ENCODE data around the gene TMEM120B. TPM values are rescaled to one million over a fixed set of nuclear protein-coding genes. Genes with fewer than 3 reads are reported as not detected.
"Not testable (repeated sequence)": the region's sequence is repeated elsewhere in the genome, so short reads cannot be mapped to it uniquely, and the experiment has no call there.

The TMEM120B gene
- polyA plus RNA-seq (2013, experiment 1 of 2), result 11.1 TPM
- polyA plus RNA-seq (2013, experiment 2 of 2), result 11.1 TPM

DNA sequence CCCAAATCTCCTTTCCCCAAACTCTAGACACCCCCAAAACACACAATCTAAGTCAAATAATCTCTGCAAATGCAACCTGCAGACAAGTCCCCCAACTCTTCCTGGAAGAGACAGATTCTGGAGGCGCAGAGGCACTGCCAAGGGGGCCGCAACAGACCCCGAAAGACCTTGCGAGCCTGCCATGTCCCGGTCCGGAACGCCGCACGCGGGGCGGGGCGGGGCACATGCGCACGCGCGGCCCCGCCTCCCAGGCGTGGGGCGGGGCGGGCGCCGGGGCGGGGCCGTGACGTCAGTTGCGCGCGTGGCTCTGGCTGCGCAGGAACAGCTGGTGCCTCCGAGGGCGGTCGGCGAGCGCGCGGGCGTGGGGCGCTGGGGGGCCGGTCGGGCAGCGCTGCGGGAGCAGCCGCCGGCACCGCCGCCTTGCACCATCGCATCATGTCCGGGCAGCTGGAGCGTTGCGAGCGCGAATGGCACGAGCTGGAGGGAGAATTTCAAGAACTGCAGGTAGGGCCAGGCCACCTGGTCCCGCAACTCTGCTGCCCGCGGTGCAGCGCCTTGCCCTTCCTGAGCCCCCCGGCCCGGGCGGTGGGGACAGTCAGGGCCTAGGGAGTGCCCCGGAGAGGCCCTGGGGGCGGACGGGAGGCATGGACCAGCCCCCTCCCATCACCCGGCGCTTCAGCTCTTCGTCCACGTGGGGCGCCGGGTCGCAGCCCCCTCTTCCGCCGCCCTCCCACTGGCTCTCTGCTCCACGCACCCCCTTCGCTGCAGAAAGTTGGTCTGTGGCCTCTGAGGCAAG is at the start of gene TMEM120B:
Gene TMEM120B, plus strand, starts transcription at position 292 of the 796 bp plus-strand sequence. Its CDS starts 144 bp downstream, at position 436.
- H3K9me3 ChIP-seq (replicated peaks in 1 of 2; ENCODE audit: control insufficient read depth in 2 of 2, insufficient read depth in 1 of 2, low read depth in 1 of 2, low read length in 2 of 2), result peaks cover 0 to 2% of the 10 kb centered on the region in 2 donors
- peak within 1 kb of the TSS; percentile 100 for H2AFZ ChIP-seq (ENCODE audit: low read length)
- no peak within 1 kb of the TSS for H3K27ac ChIP-seq (replicated peaks; ENCODE audit: low read length)
- no CpG with 5 or more reads among the region's 74 CpGs for WGBS, 2 donors (ENCODE audit: extremely low coverage in 2 of 2, insufficient read length in 2 of 2, insufficient replicate concordance in 1 of 2)
- peak within 1 kb of the TSS; percentile 90 for H3K9ac ChIP-seq (ENCODE audit: low read depth, low read length, poor library complexity)
- peaks cover 17 to 26% of the 10 kb centered on the region in 2 donors for H3K4me1 ChIP-seq (ENCODE audit: control insufficient read depth in 2 of 2, insufficient read depth in 1 of 2, low read depth in 1 of 2, low read length in 2 of 2)
- peak within 1 kb of the TSS; percentile 98 to 99 for H3K4me3 ChIP-seq (ENCODE audit: low read length in 2 of 2)
- H2BK12ac ChIP-seq (ENCODE audit: low read length), result no peak within 1 kb of the TSS
- H4K8ac ChIP-seq (ENCODE audit: low read depth, low read length), result no peak within 1 kb of the TSS
- H2BK5ac ChIP-seq (ENCODE audit: low read length), result peak within 1 kb of the TSS; percentile 53
- H2BK15ac ChIP-seq (ENCODE audit: low read length), result peak within 1 kb of the TSS; percentile 72
- DNase-seq (ENCODE audit: low spot score), result peak; percentile 77
- H3K27me3 ChIP-seq (ENCODE audit: control insufficient read depth in 3 of 3, insufficient read depth in 3 of 3, low read depth in 1 of 3, low read length in 3 of 3), result no peaks in the 10 kb centered on the region
- no peaks in the 10 kb centered on the region for H3K36me3 ChIP-seq (replicated peaks in 1 of 2; ENCODE audit: control insufficient read depth in 2 of 2, insufficient read depth in 2 of 2, low read length in 2 of 2)
- peak within 1 kb of the TSS; percentile 19 for H2AK5ac ChIP-seq (ENCODE audit: low read depth, low read length)
- H3K14ac ChIP-seq (ENCODE audit: low read length), result peak within 1 kb of the TSS; percentile 67
- H3K79me1 ChIP-seq (ENCODE audit: low read depth, low read length), result peaks cover 3% of the 10 kb centered on the region
- H4K91ac ChIP-seq (ENCODE audit: low read depth, low read length, poor library complexity), result no peak within 1 kb of the TSS
- H3K4ac ChIP-seq (ENCODE audit: low read length), result peak within 1 kb of the TSS; percentile 31
- peak within 1 kb of the TSS; percentile 96 for H3K23ac ChIP-seq (ENCODE audit: low read depth, low read length, poor library complexity)
- H3K18ac ChIP-seq (ENCODE audit: low read length), result peak within 1 kb of the TSS; percentile 90
- peak within 1 kb of the TSS; percentile 100 for H3K4me2 ChIP-seq (ENCODE audit: insufficient read depth, low read length, poor library complexity, severe bottlenecking)
- H2BK120ac ChIP-seq (ENCODE audit: low read depth, low read length), result no peak within 1 kb of the TSS

DNA sequence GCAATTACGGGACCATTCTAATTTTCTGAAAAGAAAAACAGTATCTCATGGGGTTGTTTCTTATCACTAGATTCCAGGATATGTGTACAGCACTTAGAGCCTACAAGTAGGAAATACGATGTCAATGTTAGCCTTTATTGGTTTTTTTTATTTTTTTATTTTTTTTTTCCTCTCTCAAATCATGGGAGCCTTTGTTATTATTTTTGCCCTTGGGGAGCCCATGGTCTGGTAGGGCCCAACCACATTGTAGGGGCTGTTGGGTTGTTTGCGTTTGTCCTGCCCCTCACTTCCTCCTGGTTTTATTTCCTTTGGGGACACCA is 49.0 kb upstream of the TMEM120B start:
- Histone ChIP-seq H2AK5ac (ENCODE audit: low read depth, low read length) (no peak overlapping the region), H3K4me2 (ENCODE audit: insufficient read depth, low read length, poor library complexity, severe bottlenecking) (no peak overlapping the region), H2BK120ac (ENCODE audit: low read depth, low read length) (no peak overlapping the region), H3K27me3 (ENCODE audit: control insufficient read depth in 3 of 3, insufficient read depth in 3 of 3, low read depth in 1 of 3, low read length in 3 of 3) (no peaks in the 10 kb centered on the region), H2BK12ac (ENCODE audit: low read length) (no peak overlapping the region), H3K4me3 (ENCODE audit: low read length in 2 of 2) (no peak overlapping the region), H3K79me1 (ENCODE audit: low read depth, low read length) (peaks cover 3% of the 10 kb centered on the region), H3K36me3 (replicated peaks in 1 of 2; ENCODE audit: control insufficient read depth in 2 of 2, insufficient read depth in 2 of 2, low read length in 2 of 2) (no peaks in the 10 kb centered on the region), H2BK15ac (ENCODE audit: low read length) (no peak overlapping the region), H3K4ac (ENCODE audit: low read length) (no peak overlapping the region), H4K8ac (ENCODE audit: low read depth, low read length) (no peak overlapping the region), H3K9ac (ENCODE audit: low read depth, low read length, poor library complexity) (no peak overlapping the region), H3K14ac (ENCODE audit: low read length) (no peak overlapping the region), H3K4me1 (ENCODE audit: control insufficient read depth in 2 of 2, insufficient read depth in 1 of 2, low read depth in 1 of 2, low read length in 2 of 2) (peaks cover 8% of the 10 kb centered on the region in 2 donors), H3K27ac (replicated peaks; ENCODE audit: low read length) (no peak overlapping the region), H3K18ac (ENCODE audit: low read length) (no peak overlapping the region), H2AFZ (ENCODE audit: low read length) (peak overlapping the region; percentile 77), H3K9me3 (replicated peaks in 1 of 2; ENCODE audit: control insufficient read depth in 2 of 2, insufficient read depth in 1 of 2, low read depth in 1 of 2, low read length in 2 of 2) (no peaks in the 10 kb centered on the region), H3K23ac (ENCODE audit: low read depth, low read length, poor library complexity) (no peak overlapping the region), H2BK5ac (ENCODE audit: low read length) (no peak overlapping the region), H4K91ac (ENCODE audit: low read depth, low read length, poor library complexity) (no peak overlapping the region)
- DNase-seq (ENCODE audit: low spot score), result no peak
- WGBS, 2 donors (ENCODE audit: extremely low coverage in 2 of 2, insufficient read length in 2 of 2, insufficient replicate concordance in 1 of 2), result no CpG with 5 or more reads among the region's 3 CpGs

DNA sequence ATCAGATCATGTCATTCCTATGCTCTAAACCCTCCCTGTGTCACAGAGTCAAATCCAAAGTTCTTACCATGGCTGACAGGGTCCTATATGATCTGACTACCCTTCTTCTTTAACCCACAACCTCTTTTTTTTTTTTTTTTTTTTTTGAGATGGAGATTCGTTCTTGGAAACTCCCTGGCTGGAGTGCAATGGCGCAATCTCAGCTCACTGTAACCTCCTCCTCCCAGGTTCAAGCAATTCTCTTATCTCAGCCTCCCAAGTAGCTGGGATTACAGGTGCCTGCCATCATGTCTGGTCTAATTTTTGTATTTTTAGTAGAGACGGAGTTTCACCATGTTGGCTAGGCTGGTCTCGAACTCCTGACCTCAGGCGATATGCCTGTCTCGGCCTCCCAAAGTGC is 45.7 kb upstream of the TMEM120B start:
- H4K91ac ChIP-seq (ENCODE audit: low read depth, low read length, poor library complexity); H2BK5ac ChIP-seq (ENCODE audit: low read length); H3K27ac ChIP-seq (replicated peaks; ENCODE audit: low read length); H3K4me2 ChIP-seq (ENCODE audit: insufficient read depth, low read length, poor library complexity, severe bottlenecking); H2AFZ ChIP-seq (ENCODE audit: low read length); H3K23ac ChIP-seq (ENCODE audit: low read depth, low read length, poor library complexity); H3K4me3 ChIP-seq (ENCODE audit: low read length in 2 of 2); H3K9me3 ChIP-seq (replicated peaks in 1 of 2; ENCODE audit: control insufficient read depth in 2 of 2, insufficient read depth in 1 of 2, low read depth in 1 of 2, low read length in 2 of 2); H3K4ac ChIP-seq (ENCODE audit: low read length); H3K36me3 ChIP-seq (replicated peaks in 1 of 2; ENCODE audit: control insufficient read depth in 2 of 2, insufficient read depth in 2 of 2, low read length in 2 of 2); DNase-seq (ENCODE audit: low spot score); H3K14ac ChIP-seq (ENCODE audit: low read length); H3K79me1 ChIP-seq (ENCODE audit: low read depth, low read length); H3K9ac ChIP-seq (ENCODE audit: low read depth, low read length, poor library complexity); H3K18ac ChIP-seq (ENCODE audit: low read length); H2BK15ac ChIP-seq (ENCODE audit: low read length); H3K4me1 ChIP-seq (ENCODE audit: control insufficient read depth in 2 of 2, insufficient read depth in 1 of 2, low read depth in 1 of 2, low read length in 2 of 2); H4K8ac ChIP-seq (ENCODE audit: low read depth, low read length); H2BK120ac ChIP-seq (ENCODE audit: low read depth, low read length); H2BK12ac ChIP-seq (ENCODE audit: low read length); H3K27me3 ChIP-seq (ENCODE audit: control insufficient read depth in 3 of 3, insufficient read depth in 3 of 3, low read depth in 1 of 3, low read length in 3 of 3); H2AK5ac ChIP-seq (ENCODE audit: low read depth, low read length): not testable (repeated sequence)
- WGBS, 2 donors (ENCODE audit: extremely low coverage in 2 of 2, insufficient read length in 2 of 2, insufficient replicate concordance in 1 of 2), result no CpG with 5 or more reads among the region's 6 CpGs

DNA sequence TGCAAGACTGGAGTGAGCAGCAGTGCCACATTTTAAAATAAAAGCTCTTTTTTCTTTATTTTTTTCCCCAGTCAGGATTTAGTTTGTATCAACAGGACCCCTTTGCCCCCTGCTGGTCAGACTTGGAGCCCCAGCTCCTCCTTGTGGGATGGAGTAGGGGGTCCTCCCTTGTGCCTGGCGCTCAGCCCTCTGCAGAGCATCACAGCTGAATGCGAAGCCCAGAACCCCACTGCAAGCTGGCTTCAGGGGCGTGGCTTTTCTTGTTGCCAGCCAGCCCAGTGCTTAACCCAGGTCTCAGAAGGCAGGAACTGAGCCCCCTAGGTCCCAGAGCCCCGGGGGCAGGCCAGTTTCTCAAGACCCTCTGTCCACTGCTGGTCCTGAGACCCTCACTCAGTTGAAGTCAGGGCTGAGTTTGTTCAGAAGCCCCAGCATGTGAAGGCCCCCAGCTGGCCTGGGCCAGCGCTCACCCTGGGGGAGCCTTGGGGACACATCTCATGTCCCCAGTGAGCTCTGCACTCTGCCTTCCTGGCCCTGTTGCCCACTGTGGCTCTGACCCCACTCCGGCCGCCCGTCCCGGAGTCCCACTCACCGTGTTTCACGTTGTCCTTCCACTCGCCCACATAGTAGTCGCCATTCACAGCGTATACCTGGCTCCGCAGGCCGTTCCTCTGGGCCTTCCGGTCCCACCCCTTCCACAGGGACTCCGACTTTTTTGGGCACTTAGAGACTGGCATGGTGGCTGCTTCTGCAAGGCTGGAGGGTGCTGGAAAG is 43.6 kb upstream of the TMEM120B start:
- peak overlapping the region; percentile 50 for H2AFZ ChIP-seq (ENCODE audit: low read length)
- peak overlapping the region; percentile 90 for H2BK12ac ChIP-seq (ENCODE audit: low read length)
- no peak overlapping the region for H4K8ac ChIP-seq (ENCODE audit: low read depth, low read length)
- H3K4me2 ChIP-seq (ENCODE audit: insufficient read depth, low read length, poor library complexity, severe bottlenecking), result no peak overlapping the region
- no peaks in the 10 kb centered on the region for H3K27me3 ChIP-seq (ENCODE audit: control insufficient read depth in 3 of 3, insufficient read depth in 3 of 3, low read depth in 1 of 3, low read length in 3 of 3)
- H3K18ac ChIP-seq (ENCODE audit: low read length), result no peak overlapping the region
- peak overlapping the region; percentile 68 for H2BK5ac ChIP-seq (ENCODE audit: low read length)
- H3K23ac ChIP-seq (ENCODE audit: low read depth, low read length, poor library complexity), result no peak overlapping the region
- no CpG with 5 or more reads among the region's 18 CpGs for WGBS, 2 donors (ENCODE audit: extremely low coverage in 2 of 2, insufficient read length in 2 of 2, insufficient replicate concordance in 1 of 2)
- H3K9ac ChIP-seq (ENCODE audit: low read depth, low read length, poor library complexity), result no peak overlapping the region
- no peaks in the 10 kb centered on the region for H3K9me3 ChIP-seq (replicated peaks in 1 of 2; ENCODE audit: control insufficient read depth in 2 of 2, insufficient read depth in 1 of 2, low read depth in 1 of 2, low read length in 2 of 2)
- no peaks in the 10 kb centered on the region for H3K36me3 ChIP-seq (replicated peaks in 1 of 2; ENCODE audit: control insufficient read depth in 2 of 2, insufficient read depth in 2 of 2, low read length in 2 of 2)
- peak overlapping the region; percentile 4 for H3K14ac ChIP-seq (ENCODE audit: low read length)
- H3K4ac ChIP-seq (ENCODE audit: low read length), result no peak overlapping the region
- H3K27ac ChIP-seq (replicated peaks; ENCODE audit: low read length), result no peak overlapping the region
- H2BK15ac ChIP-seq (ENCODE audit: low read length), result peak overlapping the region; percentile 94
- peaks cover 3% of the 10 kb centered on the region for H3K79me1 ChIP-seq (ENCODE audit: low read depth, low read length)
- DNase-seq (ENCODE audit: low spot score), result peak; percentile 61
- H2AK5ac ChIP-seq (ENCODE audit: low read depth, low read length), result peak overlapping the region; percentile 91
- peaks cover 0 to 8% of the 10 kb centered on the region in 2 donors for H3K4me1 ChIP-seq (ENCODE audit: control insufficient read depth in 2 of 2, insufficient read depth in 1 of 2, low read depth in 1 of 2, low read length in 2 of 2)
- H4K91ac ChIP-seq (ENCODE audit: low read depth, low read length, poor library complexity), result no peak overlapping the region
- no peak overlapping the region for H3K4me3 ChIP-seq (ENCODE audit: low read length in 2 of 2)
- H2BK120ac ChIP-seq (ENCODE audit: low read depth, low read length), result no peak overlapping the region
